Effector memory CD8-positive, alpha-beta T cell (primary cell): ENCODE measurements around the gene KIAA1328.

ENCODE experiments used
- ATAC-seq: fragments of 150-1000 bp; cut with Tn5 transposase; replicated peaks from 2 replicates; pipeline ENCODE4 v1.10.0; 2021; ENCODE audit warnings: mild to moderate bottlenecking, moderate library complexity
- DNase-seq, 3 experiments: peaks; one replicate each; pipeline ENCODE4 v3.0.0; 2021
- H3K27ac Mint-ChIP-seq, 2 donors: one replicate each; pipeline ENCODE4 v1.8.0; 2022; ENCODE audit warnings: mild to moderate bottlenecking in 2 of 2, mixed read lengths in 2 of 2, moderate library complexity in 2 of 2
- H3K27me3 Mint-ChIP-seq, 2 donors: one replicate each; pipeline ENCODE4 v1.8.0; 2022; ENCODE audit warnings: mixed read lengths in 2 of 2
- H3K36me3 Mint-ChIP-seq: one replicate; pipeline ENCODE4 v1.8.0; 2022; ENCODE audit warnings: mild to moderate bottlenecking, moderate library complexity, mixed read lengths; ENCODE audit not compliant: insufficient read depth
- H3K4me1 Mint-ChIP-seq, 2 donors: one replicate each; pipeline ENCODE4 v1.8.0; 2022; ENCODE audit warnings: low read depth in 2 of 2, mixed read lengths in 2 of 2
- H3K4me3 Mint-ChIP-seq, 2 donors: one replicate each; pipeline ENCODE4 v1.8.0; 2022; ENCODE audit warnings: mild to moderate bottlenecking in 2 of 2, mixed read lengths in 2 of 2, moderate library complexity in 2 of 2
- H3K9me3 Mint-ChIP-seq, 2 donors: one replicate each; pipeline ENCODE4 v1.8.0; 2022; ENCODE audit warnings: mixed read lengths in 2 of 2

Gene KIAA1328

GRCh38 chr18:37085362-37085761 lies 256.4 kb downstream of the KIAA1328 start:
- Mint-ChIP-seq H3K4me1 (peaks cover 0 to 9% of the 10 kb centered on the region in 2 donors), H3K36me3 (peaks cover 4% of the 10 kb centered on the region), H3K27me3 (no peaks in the 10 kb centered on the region), H3K27ac (no peak overlapping the region), H3K9me3 (no peaks in the 10 kb centered on the region), H3K4me3 (no peak overlapping the region)
- ATAC-seq (no peak), DNase-seq (no peak)

- ATAC-seq = no peak
- Mint-ChIP-seq H3K4me1 (no peaks in the 10 kb centered on the region), H3K36me3 (no peaks in the 10 kb centered on the region), H3K27me3 (no peaks in the 10 kb centered on the region), H3K27ac (no peak overlapping the region), H3K9me3 (peaks cover 4 to 12% of the 10 kb centered on the region in 2 donors), H3K4me3 (no peak overlapping the region)
- DNase-seq = no peak
Observed at GRCh38 chr18:37107748-37108522, 279.0 kb downstream of the KIAA1328 start.

GRCh38 chr18:37122877-37123276 lies 293.9 kb downstream of the KIAA1328 start:
- ATAC-seq (no peak), DNase-seq (no peak)
- H3K4me1 Mint-ChIP-seq = no peaks in the 10 kb centered on the region
- H3K27ac Mint-ChIP-seq = no peak overlapping the region
- H3K9me3 Mint-ChIP-seq = no peaks in the 10 kb centered on the region
- no peaks in the 10 kb centered on the region for H3K36me3 Mint-ChIP-seq
- H3K4me3 Mint-ChIP-seq = no peak overlapping the region
- H3K27me3 Mint-ChIP-seq = no peaks in the 10 kb centered on the region

GRCh38 chr18:37124516-37124915 lies 295.6 kb downstream of the KIAA1328 start:
- no peak overlapping the region for H3K4me3 Mint-ChIP-seq
- no peaks in the 10 kb centered on the region for H3K27me3 Mint-ChIP-seq
- no peaks in the 10 kb centered on the region for H3K4me1 Mint-ChIP-seq
- H3K9me3 Mint-ChIP-seq = no peaks in the 10 kb centered on the region
- DNase-seq = no peak
- no peaks in the 10 kb centered on the region for H3K36me3 Mint-ChIP-seq
- H3K27ac Mint-ChIP-seq = no peak overlapping the region
- ATAC-seq = no peak

GRCh38 chr18:37135177-37135576 lies 306.2 kb downstream of the KIAA1328 start:
- Mint-ChIP-seq H3K4me1 (no peaks in the 10 kb centered on the region), H3K27ac (no peak overlapping the region), H3K4me3 (no peak overlapping the region), H3K9me3 (peaks cover 0 to 4% of the 10 kb centered on the region in 2 donors), H3K36me3 (no peaks in the 10 kb centered on the region), H3K27me3 (no peaks in the 10 kb centered on the region)
- ATAC-seq (no peak), DNase-seq (no peak)

GRCh38 chr18:37138456-37138855 lies 309.5 kb downstream of the KIAA1328 start:
- Mint-ChIP-seq H3K27me3 (no peaks in the 10 kb centered on the region), H3K9me3 (peaks cover 0 to 4% of the 10 kb centered on the region in 2 donors), H3K36me3 (no peaks in the 10 kb centered on the region), H3K4me3 (no peak overlapping the region), H3K4me1 (no peaks in the 10 kb centered on the region), H3K27ac (no peak overlapping the region)
- ATAC-seq (no peak), DNase-seq (no peak)

- ATAC-seq (no peak), DNase-seq (no peak)
- Mint-ChIP-seq H3K36me3 (no peaks in the 10 kb centered on the region), H3K9me3 (peaks cover 0 to 4% of the 10 kb centered on the region in 2 donors), H3K4me3 (no peak overlapping the region), H3K4me1 (no peaks in the 10 kb centered on the region), H3K27ac (no peak overlapping the region), H3K27me3 (no peaks in the 10 kb centered on the region)
Observed at GRCh38 chr18:37139876-37140275, 310.9 kb downstream of the KIAA1328 start.

- H3K9me3 Mint-ChIP-seq = peaks cover 0 to 7% of the 10 kb centered on the region in 2 donors
- H3K4me3 Mint-ChIP-seq = no peak overlapping the region
- H3K27ac Mint-ChIP-seq = no peak overlapping the region
- H3K4me1 Mint-ChIP-seq = peaks cover 0 to 1% of the 10 kb centered on the region in 2 donors
- H3K36me3 Mint-ChIP-seq = no peaks in the 10 kb centered on the region
- DNase-seq (no peak), ATAC-seq (no peak)
- H3K27me3 Mint-ChIP-seq = no peaks in the 10 kb centered on the region
Observed at GRCh38 chr18:37144921-37145320, 316.0 kb downstream of the KIAA1328 start.

- H3K9me3 Mint-ChIP-seq = no peaks in the 10 kb centered on the region
- H3K27me3 Mint-ChIP-seq = no peaks in the 10 kb centered on the region
- no peaks in the 10 kb centered on the region for H3K4me1 Mint-ChIP-seq
- DNase-seq = no peak
- H3K4me3 Mint-ChIP-seq = no peak overlapping the region
- H3K36me3 Mint-ChIP-seq = no peaks in the 10 kb centered on the region
- H3K27ac Mint-ChIP-seq = no peak overlapping the region
- no peak for ATAC-seq
Observed at GRCh38 chr18:37156330-37156942, 327.5 kb downstream of the KIAA1328 start.

- Mint-ChIP-seq H3K27me3 (no peaks in the 10 kb centered on the region), H3K27ac (no peak overlapping the region), H3K4me1 (no peaks in the 10 kb centered on the region), H3K36me3 (no peaks in the 10 kb centered on the region), H3K4me3 (no peak overlapping the region), H3K9me3 (no peaks in the 10 kb centered on the region)
- DNase-seq (no peak), ATAC-seq (no peak)
Observed at GRCh38 chr18:37160038-37160820, 331.3 kb downstream of the KIAA1328 start.

GRCh38 chr18:37161491-37161890 lies 332.6 kb downstream of the KIAA1328 start:
- Mint-ChIP-seq H3K4me3 (no peak overlapping the region), H3K9me3 (no peaks in the 10 kb centered on the region), H3K27me3 (no peaks in the 10 kb centered on the region), H3K27ac (peak overlapping the region in 1 of 2 donors; percentile 3), H3K4me1 (no peaks in the 10 kb centered on the region), H3K36me3 (peaks cover 7% of the 10 kb centered on the region)
- ATAC-seq = no peak
- DNase-seq = no peak

- Mint-ChIP-seq H3K9me3 (no peaks in the 10 kb centered on the region), H3K27me3 (no peaks in the 10 kb centered on the region), H3K4me3 (no peak overlapping the region), H3K4me1 (no peaks in the 10 kb centered on the region), H3K36me3 (peaks cover 7% of the 10 kb centered on the region), H3K27ac (no peak overlapping the region)
- DNase-seq (no peak), ATAC-seq (no peak)
Observed at GRCh38 chr18:37162551-37162950, 333.6 kb downstream of the KIAA1328 start.

GRCh38 chr18:37163119-37163518 lies 334.2 kb downstream of the KIAA1328 start:
- Mint-ChIP-seq H3K27me3 (no peaks in the 10 kb centered on the region), H3K36me3 (peaks cover 7% of the 10 kb centered on the region), H3K4me3 (no peak overlapping the region), H3K9me3 (no peaks in the 10 kb centered on the region), H3K27ac (no peak overlapping the region), H3K4me1 (no peaks in the 10 kb centered on the region)
- DNase-seq (no peak), ATAC-seq (no peak)

- H3K9me3 Mint-ChIP-seq = no peaks in the 10 kb centered on the region
- no peak overlapping the region for H3K27ac Mint-ChIP-seq
- no peaks in the 10 kb centered on the region for H3K4me1 Mint-ChIP-seq
- H3K27me3 Mint-ChIP-seq = no peaks in the 10 kb centered on the region
- no peak for ATAC-seq
- DNase-seq = no peak
- peaks cover 7% of the 10 kb centered on the region for H3K36me3 Mint-ChIP-seq
- no peak overlapping the region for H3K4me3 Mint-ChIP-seq
Observed at GRCh38 chr18:37166491-37166890, 337.6 kb downstream of the KIAA1328 start.
